GM19351 (cell line): Measurements from ENCODE around the gene DDX39A.
"Not testable (repeated sequence)": the region's sequence is repeated elsewhere in the genome, so short reads cannot be mapped to it uniquely, and the experiment has no call there.

Source experiments
- ATAC-seq: cut with Tn5 transposase; IDR thresholded peaks from one replicate; pipeline ENCODE4 v1.9.1; 2021; ENCODE audit warnings: mild to moderate bottlenecking, moderate library complexity; ENCODE audit not compliant: unreplicated experiment

Gene DDX39A

GRCh38 chr19:14409146-14410023 is 9.8 kb downstream of the DDX39A start:
- ATAC-seq: no peak

- no peak for ATAC-seq
Observed at GRCh38 chr19:14408491-14409145, 10.5 kb downstream of the DDX39A start.

GRCh38 chr19:14407605-14408484 is 11.3 kb downstream of the DDX39A start:
- ATAC-seq: no peak

- ATAC-seq: no peak
Observed at GRCh38 chr19:14406645-14407401, 12.3 kb downstream of the DDX39A start.

- ATAC-seq: peak; percentile 61
Observed at GRCh38 chr19:14405758-14406644, 13.1 kb downstream of the DDX39A start.

GRCh38 chr19:14405380-14405757 is 13.8 kb downstream of the DDX39A start:
- no peak for ATAC-seq

- ATAC-seq: no peak
Observed at GRCh38 chr19:14404312-14404711, 14.8 kb downstream of the DDX39A start.

GRCh38 chr19:14403145-14403930 is 15.8 kb downstream of the DDX39A start:
- not testable (repeated sequence) for ATAC-seq

GRCh38 chr19:14402332-14403144 is 16.6 kb downstream of the DDX39A start:
- ATAC-seq: no peak

GRCh38 chr19:14401468-14402195 is 17.5 kb downstream of the DDX39A start:
- ATAC-seq: no peak

- ATAC-seq: no peak
Observed at GRCh38 chr19:14400951-14401431, 18.1 kb downstream of the DDX39A start.

GRCh38 chr19:14397168-14397567 is 22.0 kb downstream of the DDX39A start:
- ATAC-seq: not testable (repeated sequence)

- ATAC-seq: not testable (repeated sequence)
Observed at GRCh38 chr19:14396730-14397129, 22.4 kb downstream of the DDX39A start.

GRCh38 chr19:14395710-14396336 is 23.3 kb downstream of the DDX39A start:
- ATAC-seq: no peak

GRCh38 chr19:14395262-14395661 is 23.9 kb downstream of the DDX39A start:
- no peak for ATAC-seq

- ATAC-seq: no peak
Observed at GRCh38 chr19:14394167-14394566, 25.0 kb downstream of the DDX39A start.

GRCh38 chr19:14393329-14393728 is 25.8 kb downstream of the DDX39A start:
- ATAC-seq: no peak
